Osteocyte (in vitro differentiated cells): ENCODE data around the gene TSPAN7. TPM values are rescaled to one million over a fixed set of nuclear protein-coding genes. Genes with fewer than 3 reads are reported as not detected.

Experiments used
- DNase-seq: peaks from one replicate; pipeline ENCODE4 v3.0.0; 2021; ENCODE audit warnings: mixed read lengths; ENCODE audit not compliant: unreplicated experiment; ENCODE audit errors: extremely low spot score
- H3K27ac Mint-ChIP-seq: one replicate; pipeline ENCODE4 v1.8.0; 2021; ENCODE audit warnings: mild to moderate bottlenecking, mixed read lengths; ENCODE audit not compliant: unreplicated experiment
- H3K27me3 Mint-ChIP-seq: one replicate; pipeline ENCODE4 v1.8.0; 2021; ENCODE audit warnings: mixed read lengths; ENCODE audit not compliant: unreplicated experiment
- H3K36me3 Mint-ChIP-seq: one replicate; pipeline ENCODE4 v1.8.0; 2021; ENCODE audit warnings: mixed read lengths; ENCODE audit not compliant: unreplicated experiment
- H3K4me1 Mint-ChIP-seq: one replicate; pipeline ENCODE4 v1.8.0; 2021; ENCODE audit warnings: mixed read lengths; ENCODE audit not compliant: unreplicated experiment
- H3K4me3 Mint-ChIP-seq: one replicate; pipeline ENCODE4 v1.8.0; 2021; ENCODE audit warnings: mild to moderate bottlenecking, moderate library complexity, mixed read lengths; ENCODE audit not compliant: unreplicated experiment
- H3K9me3 Mint-ChIP-seq: one replicate; pipeline ENCODE4 v1.8.0; 2021; ENCODE audit warnings: mixed read lengths; ENCODE audit not compliant: unreplicated experiment
- CTCF ChIP-seq: fragments of 200-600 bp; sonication (generic); IDR thresholded peaks from 2 replicates; pipeline ENCODE4 v1.5.0; 2021; ENCODE audit warnings: antibody characterized with exemption, mild to moderate bottlenecking, moderate library complexity
- total RNA-seq: library from RNA; stranded (reverse); gene quantifications from 2 replicates; pipeline ENCODE4 v1.2.1, GENCODE V29; 2021

The TSPAN7 gene
- total RNA-seq, 1 donor from 2014 or later, result 0.40 TPM

DNA sequence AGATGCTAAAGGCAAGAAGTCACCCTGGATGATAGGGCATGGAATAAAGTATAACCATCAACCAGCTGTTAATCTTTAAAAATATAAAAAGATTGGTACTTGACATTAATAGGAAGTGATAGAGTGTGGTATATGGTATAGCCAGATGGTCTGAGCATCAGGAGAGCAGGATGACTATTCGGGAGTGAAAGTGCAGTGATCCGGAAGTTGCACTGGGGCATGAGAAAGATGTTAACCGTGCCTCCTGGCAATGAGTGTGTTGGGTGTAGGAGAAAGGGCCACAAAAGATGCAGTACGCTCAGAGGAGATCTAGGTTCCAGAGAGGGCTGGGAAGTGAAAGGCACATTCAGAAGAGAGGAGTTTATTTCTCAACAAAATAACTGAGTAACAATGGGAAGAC lies 65.0 kb downstream of the TSPAN7 start:
- no peaks in the 10 kb centered on the region for H3K36me3 Mint-ChIP-seq
- no peaks in the 10 kb centered on the region for H3K4me1 Mint-ChIP-seq
- peaks cover 6% of the 10 kb centered on the region for H3K27me3 Mint-ChIP-seq
- peaks cover 26% of the 10 kb centered on the region for H3K9me3 Mint-ChIP-seq
- TF ChIP-seq CTCF, result no peak
- no peak overlapping the region for H3K4me3 Mint-ChIP-seq
- no peak overlapping the region for H3K27ac Mint-ChIP-seq
- no peak for DNase-seq

DNA sequence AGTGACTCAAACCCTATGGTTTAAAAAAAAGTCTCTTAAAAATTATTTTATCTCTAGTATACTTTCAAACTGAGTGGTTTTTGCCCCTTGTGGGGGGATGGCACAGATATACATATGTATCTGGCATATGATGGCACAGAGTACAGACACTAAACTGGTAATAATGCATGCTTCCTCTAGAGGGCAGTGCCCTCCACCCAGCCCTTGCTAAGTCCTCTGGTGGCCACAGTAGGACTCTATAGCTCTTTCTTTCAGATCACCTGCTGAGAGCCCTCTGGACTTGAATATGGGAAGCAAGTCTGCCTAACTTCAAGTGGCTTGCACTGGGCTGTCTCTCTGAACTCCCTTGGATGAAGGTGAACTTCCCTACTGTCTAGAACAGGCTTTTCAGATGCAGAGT lies 66.3 kb downstream of the TSPAN7 start:
- Mint-ChIP-seq H3K27ac (no peak overlapping the region), H3K4me1 (no peaks in the 10 kb centered on the region), H3K9me3 (peaks cover 22% of the 10 kb centered on the region), H3K36me3 (no peaks in the 10 kb centered on the region), H3K27me3 (peaks cover 4% of the 10 kb centered on the region), H3K4me3 (no peak overlapping the region)
- TF ChIP-seq CTCF, result no peak
- no peak for DNase-seq

- no peak overlapping the region for H3K4me3 Mint-ChIP-seq
Observed at GRCh38 chrX:38628587-38628986, 67.2 kb downstream of the TSPAN7 start.

GRCh38 chrX:38632516-38632915 lies 71.2 kb downstream of the TSPAN7 start:
- no peak for DNase-seq
- H3K4me1 Mint-ChIP-seq, result peaks cover 11% of the 10 kb centered on the region
- H3K27me3 Mint-ChIP-seq, result no peaks in the 10 kb centered on the region
- no peak for TF ChIP-seq CTCF
- H3K36me3 Mint-ChIP-seq, result no peaks in the 10 kb centered on the region
- no peaks in the 10 kb centered on the region for H3K9me3 Mint-ChIP-seq
- H3K4me3 Mint-ChIP-seq, result no peak overlapping the region
- no peak overlapping the region for H3K27ac Mint-ChIP-seq

More at GRCh38 chrX:38628587-38628986, 67.2 kb downstream of the TSPAN7 start:
- TF ChIP-seq CTCF, result no peak
- DNase-seq, result no peak
- Mint-ChIP-seq H3K9me3 (peaks cover 13% of the 10 kb centered on the region), H3K4me1 (no peaks in the 10 kb centered on the region), H3K36me3 (no peaks in the 10 kb centered on the region), H3K27ac (no peak overlapping the region), H3K27me3 (no peaks in the 10 kb centered on the region)

- no peak for TF ChIP-seq CTCF
Observed at GRCh38 chrX:38634665-38635064, 73.3 kb downstream of the TSPAN7 start.

More at GRCh38 chrX:38634665-38635064, 73.3 kb downstream of the TSPAN7 start:
- no peaks in the 10 kb centered on the region for H3K9me3 Mint-ChIP-seq
- H3K27ac Mint-ChIP-seq, result no peak overlapping the region
- no peak for DNase-seq
- peaks cover 13% of the 10 kb centered on the region for H3K4me1 Mint-ChIP-seq
- H3K4me3 Mint-ChIP-seq, result no peak overlapping the region
- H3K36me3 Mint-ChIP-seq, result no peaks in the 10 kb centered on the region
- no peaks in the 10 kb centered on the region for H3K27me3 Mint-ChIP-seq
